ENCODE measurements around the gene HSD11B1L. TPM values are rescaled to one million over a fixed set of nuclear protein-coding genes. Genes with fewer than 3 reads are reported as not detected.

The HSD11B1L gene
- total RNA-seq, 1 experiment from 2014 or later = 6.0 TPM

GRCh38 chr19:5694956-5695648 is 14.3 kb downstream of the HSD11B1L start:
- POLR2A ChIA-PET = no interaction called here
- TF ChIP-seq SIN3A (IDR thresholded peaks at IDR 0.05; ENCODE audit: borderline replicate concordance, insufficient read depth, low read depth, low read length) = no peak
- no peak for TF ChIP-seq CTCF (IDR thresholded peaks at IDR 0.05)
- no peak for TF ChIP-seq TCF7L2 (IDR thresholded peaks at IDR 0.05; ENCODE audit: low read depth, low read length)
- no peak; the same call in 1 of the 2 replicates for TF ChIP-seq POLR2AphosphoS5 (IDR thresholded peaks at IDR 0.05; ENCODE audit: low read depth, low read length)
- TF ChIP-seq REST (IDR thresholded peaks at IDR 0.05; ENCODE audit: insufficient read depth in 1 of 2, low read depth in 2 of 2, low read length in 1 of 2) = no peak
- no peak for DNase-seq (ENCODE audit: low read depth, low spot score)
- H3K27me3 ChIP-seq (ENCODE audit: control insufficient read depth, insufficient read depth, low read length) = no peaks in the 10 kb centered on the region
- H3K4me3 ChIP-seq (ENCODE audit: low read depth in 2 of 2, low read length in 2 of 2) = no peak overlapping the region
- H3K36me3 ChIP-seq (ENCODE audit: control insufficient read depth, insufficient read depth, low read length) = peaks cover 7% of the 10 kb centered on the region; the same call in 1 of the 2 replicates
- no peak overlapping the region for H3K27ac ChIP-seq (ENCODE audit: low read length)
- no peak for ATAC-seq
- H3K4me1 ChIP-seq (ENCODE audit: control insufficient read depth, insufficient read depth, low read length) = peaks cover 12% of the 10 kb centered on the region
- no TSS peak for BruUV-seq (replicated peaks)
- CTCF ChIA-PET = no interaction called here
- H3K9me3 ChIP-seq (ENCODE audit: control insufficient read depth, insufficient read depth, low read depth, low read length) = no peaks in the 10 kb centered on the region
- in situ Hi-C loops (cut with HindIII; ENCODE audit: low pct_unique_long_range_greater_than_20kb, low sequenced_read_pairs) = no loop called here
- intact Hi-C loops (cut with micrococcal nuclease; ENCODE audit: unreplicated experiment) = loop anchor here (10.0 kb wide), 1 partner anchor 100 kb away; the partner anchor contains the start of gene DUS3L

GRCh38 chr19:5695649-5696195 is 14.9 kb downstream of the HSD11B1L start:
- H3K9me3 ChIP-seq (ENCODE audit: control insufficient read depth, insufficient read depth, low read depth, low read length) = no peaks in the 10 kb centered on the region
- no peak for DNase-seq (ENCODE audit: low read depth, low spot score)
- in situ Hi-C loops (cut with HindIII; ENCODE audit: low pct_unique_long_range_greater_than_20kb, low sequenced_read_pairs) = no loop called here
- TF ChIP-seq SIN3A (IDR thresholded peaks at IDR 0.05; ENCODE audit: borderline replicate concordance, insufficient read depth, low read depth, low read length) (no peak; the same call in 1 of the 2 replicates), POLR2AphosphoS5 (IDR thresholded peaks at IDR 0.05; ENCODE audit: low read depth, low read length) (no peak; the same call in 1 of the 2 replicates), REST (IDR thresholded peaks at IDR 0.05; ENCODE audit: insufficient read depth in 1 of 2, low read depth in 2 of 2, low read length in 1 of 2) (no peak), CTCF (IDR thresholded peaks at IDR 0.05) (no peak), TCF7L2 (IDR thresholded peaks at IDR 0.05; ENCODE audit: low read depth, low read length) (no peak)
- H3K4me3 ChIP-seq (ENCODE audit: low read depth in 2 of 2, low read length in 2 of 2) = no peak overlapping the region
- H3K27ac ChIP-seq (ENCODE audit: low read length) = no peak overlapping the region
- intact Hi-C loops (cut with micrococcal nuclease; ENCODE audit: unreplicated experiment) = loop anchor here (10.0 kb wide), 1 partner anchor 99 kb away; the partner anchor contains the start of gene DUS3L
- ATAC-seq = no peak
- H3K4me1 ChIP-seq (ENCODE audit: control insufficient read depth, insufficient read depth, low read length) = peaks cover 12% of the 10 kb centered on the region
- peaks cover 4% of the 10 kb centered on the region; the same call in 1 of the 2 replicates for H3K36me3 ChIP-seq (ENCODE audit: control insufficient read depth, insufficient read depth, low read length)
- ChIA-PET POLR2A (no interaction called here), CTCF (no interaction called here)
- no peaks in the 10 kb centered on the region for H3K27me3 ChIP-seq (ENCODE audit: control insufficient read depth, insufficient read depth, low read length)
- BruUV-seq (replicated peaks) = no TSS peak
